Activated CD8-positive, alpha-beta memory T cell treated with anti-CD3 and anti-CD28 coated beads, Interleukin-2, amount 10 ng/mL, durations not matched to agents 7 days and 5 days (primary cell): ENCODE data around the gene LONP2. TPM values are rescaled to one million over a fixed set of nuclear protein-coding genes. Genes with fewer than 3 reads are reported as not detected.
"Not testable (repeated sequence)": the region's sequence is repeated elsewhere in the genome, so short reads cannot be mapped to it uniquely, and the experiment has no call there.

Experiments used
- ATAC-seq: fragments of 150-1000 bp; cut with Tn5 transposase; one replicate; pipeline ENCODE4 v1.10.0; 2021; ENCODE audit warnings: moderate library complexity
- CTCF ChIA-PET: fragments of 350-600 bp; sonication (Branson Sonifier 250); formaldehyde crosslinking; loops from one replicate; lab custom pipeline; 2021; ENCODE audit warnings: antibody characterized with exemption; lab: Charles Lee
- DNase-seq: peaks from one replicate; pipeline ENCODE4 v3.0.0-alpha.2; 2020
- H3K27ac Mint-ChIP-seq: one replicate; pipeline ENCODE4 v1.8.0; 2021; ENCODE audit warnings: mild to moderate bottlenecking, mixed read lengths
- H3K27me3 Mint-ChIP-seq: one replicate; pipeline ENCODE4 v1.8.0; 2021; ENCODE audit warnings: mixed read lengths
- H3K36me3 Mint-ChIP-seq: one replicate; pipeline ENCODE4 v1.8.0; 2021; ENCODE audit warnings: mild to moderate bottlenecking, mixed read lengths
- H3K4me1 Mint-ChIP-seq: one replicate; pipeline ENCODE4 v1.8.0; 2021; ENCODE audit warnings: mixed read lengths
- H3K4me3 Mint-ChIP-seq: one replicate; pipeline ENCODE4 v1.8.0; 2021; ENCODE audit warnings: mild to moderate bottlenecking, moderate library complexity, mixed read lengths
- H3K9me3 Mint-ChIP-seq: one replicate; pipeline ENCODE4 v1.8.0; 2022; ENCODE audit warnings: low read depth, mixed read lengths
- total RNA-seq, 2 experiments: library from RNA; stranded (reverse); gene quantifications; one replicate each; pipeline ENCODE4 v1.2.3, GENCODE V29; 2021

Gene LONP2
- total RNA-seq, 2 experiments from 2014 or later: 50.6 to 54.3 TPM

- Mint-ChIP-seq H3K4me3 (no peak overlapping the region), H3K27me3 (no peaks in the 10 kb centered on the region), H3K9me3 (no peaks in the 10 kb centered on the region), H3K27ac (no peak overlapping the region), H3K36me3 (peaks cover 38% of the 10 kb centered on the region), H3K4me1 (peaks cover 4% of the 10 kb centered on the region)
- no peak for ATAC-seq
- DNase-seq: no peak
- CTCF ChIA-PET: interaction anchor here (1.3 kb wide), 1 partner anchor 296 kb away, joined by 3 read pairs; no protein-coding TSS in a partner anchor
Measured at GRCh38 chr16:48334325-48334724, 90.2 kb downstream of the LONP2 start.

DNA sequence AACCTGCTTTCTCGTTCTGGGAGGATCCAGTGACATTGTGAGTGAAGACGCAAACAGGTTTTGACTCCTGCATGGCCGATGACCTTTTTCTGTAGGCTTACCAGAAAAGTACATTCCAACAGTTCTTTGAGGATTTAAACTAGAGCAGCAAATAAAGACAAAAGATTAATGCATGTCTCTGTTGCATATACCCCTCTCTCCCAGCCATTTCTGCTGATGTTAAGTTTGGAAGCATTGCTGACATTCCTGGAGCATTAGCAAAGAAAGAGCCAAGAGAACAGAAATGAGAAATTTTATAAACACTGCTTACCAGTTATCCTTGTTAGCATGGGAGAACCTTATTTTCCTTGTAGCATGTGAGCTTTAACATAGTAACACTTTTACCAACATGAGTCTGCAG, 91.9 kb downstream of the LONP2 start:
- Mint-ChIP-seq H3K4me1 (peaks cover 13% of the 10 kb centered on the region), H3K27me3 (no peaks in the 10 kb centered on the region), H3K36me3 (peaks cover 45% of the 10 kb centered on the region), H3K9me3 (no peaks in the 10 kb centered on the region), H3K27ac (no peak overlapping the region), H3K4me3 (no peak overlapping the region)
- CTCF ChIA-PET: no interaction called here
- ATAC-seq: no peak
- DNase-seq: no peak

GRCh38 chr16:48340054-48340453, 96.0 kb downstream of the LONP2 start:
- H3K27me3 Mint-ChIP-seq: no peaks in the 10 kb centered on the region
- H3K27ac Mint-ChIP-seq: peak overlapping the region; percentile 57
- CTCF ChIA-PET: interaction anchor here (0.6 to 2.0 kb wide), 2 partner anchors 14 to 291 kb away, joined by 3 to 8 read pairs; no protein-coding TSS in a partner anchor
- ATAC-seq: no peak
- peaks cover 13% of the 10 kb centered on the region for H3K4me1 Mint-ChIP-seq
- no peaks in the 10 kb centered on the region for H3K9me3 Mint-ChIP-seq
- H3K4me3 Mint-ChIP-seq: no peak overlapping the region
- no peak for DNase-seq
- H3K36me3 Mint-ChIP-seq: peaks cover 52% of the 10 kb centered on the region

GRCh38 chr16:48342591-48342990, 98.5 kb downstream of the LONP2 start:
- Mint-ChIP-seq H3K27ac (no peak overlapping the region), H3K9me3 (no peaks in the 10 kb centered on the region), H3K4me3 (no peak overlapping the region), H3K36me3 (peaks cover 36% of the 10 kb centered on the region), H3K27me3 (no peaks in the 10 kb centered on the region), H3K4me1 (peaks cover 13% of the 10 kb centered on the region)
- CTCF ChIA-PET: no interaction called here
- no peak for DNase-seq
- no peak for ATAC-seq

DNA sequence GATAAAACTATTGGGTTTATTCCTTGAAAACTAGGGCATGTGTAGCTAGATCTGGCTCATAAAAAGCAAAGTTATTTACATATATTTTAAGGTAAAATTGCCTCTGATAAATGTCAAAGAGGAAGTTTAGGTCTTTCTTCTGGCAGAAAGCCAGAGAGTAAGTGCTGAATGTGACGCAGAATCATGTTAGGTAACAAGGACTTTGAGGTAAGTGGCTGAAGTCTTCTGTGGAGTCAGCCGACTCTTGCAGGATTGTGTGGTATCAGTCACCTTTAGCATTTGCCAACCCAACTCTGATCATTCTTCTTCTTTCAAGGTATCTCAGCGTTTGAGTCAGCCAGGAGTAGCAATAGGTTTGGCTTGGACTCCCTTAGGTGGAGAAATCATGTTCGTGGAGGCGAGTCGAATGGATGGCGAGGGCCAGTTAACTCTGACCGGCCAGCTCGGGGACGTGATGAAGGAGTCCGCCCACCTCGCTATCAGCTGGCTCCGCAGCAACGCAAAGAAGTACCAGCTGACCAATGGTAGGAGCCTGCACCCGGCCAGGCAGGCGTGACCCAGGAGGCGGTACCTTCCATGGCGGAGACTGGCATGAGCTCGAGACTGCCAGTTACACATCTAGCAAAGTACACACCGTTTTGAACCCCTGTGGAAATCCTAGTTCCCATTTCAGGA, 103.2 kb downstream of the LONP2 start:
- H3K9me3 Mint-ChIP-seq: no peaks in the 10 kb centered on the region
- H3K4me1 Mint-ChIP-seq: no peaks in the 10 kb centered on the region
- no peak overlapping the region for H3K4me3 Mint-ChIP-seq
- no peaks in the 10 kb centered on the region for H3K27me3 Mint-ChIP-seq
- DNase-seq (no peak), ATAC-seq (no peak)
- peaks cover 28% of the 10 kb centered on the region for H3K36me3 Mint-ChIP-seq
- H3K27ac Mint-ChIP-seq: no peak overlapping the region
- CTCF ChIA-PET: interaction anchor here (1.0 to 2.7 kb wide), 2 partner anchors 276 to 284 kb away, joined by 4 to 10 read pairs; no protein-coding TSS in a partner anchor

DNA sequence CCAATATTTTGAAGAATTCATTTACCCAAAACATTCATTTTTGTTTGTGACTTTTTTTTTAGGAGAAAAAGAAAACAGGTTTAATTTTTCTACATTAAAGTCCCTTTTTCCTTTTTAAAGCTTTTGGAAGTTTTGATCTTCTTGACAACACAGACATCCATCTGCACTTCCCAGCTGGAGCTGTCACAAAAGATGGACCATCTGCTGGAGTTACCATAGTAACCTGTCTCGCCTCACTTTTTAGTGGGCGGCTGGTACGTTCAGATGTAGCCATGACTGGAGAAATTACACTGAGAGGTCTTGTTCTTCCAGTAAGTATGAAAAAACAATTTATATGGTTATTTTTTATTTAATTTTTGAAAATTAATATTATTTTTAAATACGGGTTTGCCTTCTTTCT, 103.9 kb downstream of the LONP2 start:
- Mint-ChIP-seq H3K4me1 (no peaks in the 10 kb centered on the region), H3K27ac (no peak overlapping the region), H3K4me3 (no peak overlapping the region), H3K9me3 (no peaks in the 10 kb centered on the region), H3K36me3 (peaks cover 28% of the 10 kb centered on the region), H3K27me3 (no peaks in the 10 kb centered on the region)
- CTCF ChIA-PET: interaction anchor here (2.7 kb wide), 1 partner anchor 283 kb away, joined by 10 read pairs; no protein-coding TSS in a partner anchor
- no peak for DNase-seq
- ATAC-seq: no peak

DNA sequence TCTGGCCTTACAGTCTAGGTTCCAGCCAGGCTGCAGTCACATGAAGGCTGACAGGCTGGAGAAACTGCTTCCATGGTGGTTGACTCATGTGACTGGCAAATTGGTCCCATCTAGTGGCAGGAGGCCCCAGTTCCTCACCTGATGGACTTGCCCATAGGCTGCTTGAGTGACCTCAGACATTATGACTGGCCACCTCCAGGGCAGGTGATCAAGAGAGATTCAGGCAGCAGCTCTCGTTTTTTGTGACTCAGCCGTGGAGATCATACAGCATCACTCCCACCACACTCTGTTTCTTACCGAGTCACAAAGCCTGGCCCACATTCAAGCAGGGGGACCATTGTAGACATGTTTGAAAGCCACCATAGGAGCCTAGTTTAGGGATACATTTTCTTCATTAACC, 106.6 kb downstream of the LONP2 start:
- Mint-ChIP-seq H3K4me3 (no peak overlapping the region), H3K27me3 (no peaks in the 10 kb centered on the region), H3K9me3 (no peaks in the 10 kb centered on the region), H3K27ac (peak overlapping the region; percentile 20), H3K4me1 (peaks cover 12% of the 10 kb centered on the region), H3K36me3 (peaks cover 33% of the 10 kb centered on the region)
- DNase-seq (no peak), ATAC-seq (no peak)
- CTCF ChIA-PET: interaction anchor here (0.6 to 1.6 kb wide), 3 partner anchors 11 to 272 kb away, joined by 3 to 7 read pairs (median 3); no protein-coding TSS in a partner anchor

DNA sequence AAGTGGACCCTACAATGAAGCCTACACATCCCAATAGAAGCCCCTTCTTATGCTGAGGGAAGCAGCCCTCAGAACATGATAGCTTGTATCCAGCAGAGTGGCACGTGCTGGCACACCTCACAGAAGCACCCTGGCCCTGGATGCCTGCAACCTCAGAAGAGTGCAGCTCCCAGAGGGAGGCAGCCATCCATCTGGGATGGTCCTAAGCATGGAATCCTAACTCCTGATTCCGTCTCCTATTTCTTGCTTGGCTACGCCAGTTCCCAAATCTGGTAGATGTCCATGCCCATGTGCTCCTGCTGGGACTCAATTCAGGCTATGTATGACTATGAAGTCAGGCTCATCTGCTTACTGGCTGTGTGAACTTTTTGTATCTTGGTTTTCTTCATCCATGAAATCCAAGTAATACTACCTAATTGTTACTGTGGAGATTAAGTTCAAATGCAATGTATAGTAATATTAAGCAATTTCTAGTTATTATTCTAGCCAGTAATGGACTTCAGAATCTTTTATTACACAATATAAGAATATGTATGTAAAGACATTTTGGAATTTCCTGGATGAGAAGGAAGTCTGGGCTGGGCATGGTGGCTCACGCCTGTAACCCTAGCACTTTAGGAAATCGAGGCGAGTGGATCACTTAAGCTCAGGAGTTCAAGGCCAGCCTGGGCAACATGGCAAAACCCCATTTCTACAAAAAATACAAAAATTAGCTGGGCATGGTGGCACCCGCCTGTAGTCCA, 108.7 kb downstream of the LONP2 start:
- no peak for DNase-seq
- Mint-ChIP-seq H3K27me3 (no peaks in the 10 kb centered on the region), H3K9me3 (no peaks in the 10 kb centered on the region), H3K36me3 (peaks cover 41% of the 10 kb centered on the region), H3K27ac (no peak overlapping the region), H3K4me1 (peaks cover 12% of the 10 kb centered on the region), H3K4me3 (no peak overlapping the region)
- no peak for ATAC-seq
- CTCF ChIA-PET: interaction anchor here (0.7 to 4.9 kb wide), 11 partner anchors 12 to 277 kb away, joined by 3 to 51 read pairs (median 5); no protein-coding TSS in a partner anchor

DNA sequence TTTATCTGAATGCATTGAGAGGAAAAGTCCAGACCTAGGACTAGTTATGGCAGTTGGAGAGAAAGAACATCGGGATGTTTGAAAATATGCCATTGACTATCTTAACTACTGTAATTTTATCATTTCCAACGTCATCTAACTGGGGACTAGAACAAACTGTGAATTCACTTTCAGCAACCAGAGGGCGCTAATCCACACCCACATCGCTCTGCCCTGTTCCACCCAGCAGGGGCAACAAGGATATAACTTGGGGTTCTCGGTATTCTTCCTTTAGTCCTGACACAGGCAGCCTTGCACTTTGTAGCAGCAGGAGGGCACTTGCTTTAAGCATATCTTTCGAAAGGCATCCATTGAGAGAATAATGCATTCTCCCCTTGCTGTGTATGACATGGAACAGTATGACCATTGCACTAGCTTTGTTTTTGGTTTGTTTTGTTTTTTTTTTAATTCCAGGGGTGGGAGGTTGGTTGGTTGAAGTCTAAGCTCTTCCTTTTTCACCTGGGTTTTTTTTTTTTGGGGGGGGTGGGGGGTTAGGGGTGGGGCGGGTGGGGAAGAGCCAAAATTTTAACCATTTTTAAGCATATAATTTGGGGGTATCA, 109.6 kb downstream of the LONP2 start:
- H3K27ac Mint-ChIP-seq: peak overlapping the region; percentile 36
- H3K36me3 Mint-ChIP-seq: peaks cover 44% of the 10 kb centered on the region
- peaks cover 12% of the 10 kb centered on the region for H3K4me1 Mint-ChIP-seq
- H3K9me3 Mint-ChIP-seq: no peaks in the 10 kb centered on the region
- CTCF ChIA-PET: interaction anchor here (0.6 to 4.9 kb wide), 15 partner anchors 12 to 276 kb away, joined by 3 to 51 read pairs (median 5); no protein-coding TSS in a partner anchor
- no peak overlapping the region for H3K4me3 Mint-ChIP-seq
- H3K27me3 Mint-ChIP-seq: no peaks in the 10 kb centered on the region
- ATAC-seq (peak; percentile 95), DNase-seq (peak; percentile 80)

GRCh38 chr16:48354385-48354784, 110.3 kb downstream of the LONP2 start:
- CTCF ChIA-PET: interaction anchor here (0.8 to 4.9 kb wide), 13 partner anchors 12 to 275 kb away, joined by 3 to 51 read pairs (median 5); no protein-coding TSS in a partner anchor
- DNase-seq, H3K27ac Mint-ChIP-seq, H3K27me3 Mint-ChIP-seq, H3K4me3 Mint-ChIP-seq, ATAC-seq, H3K9me3 Mint-ChIP-seq: not testable (repeated sequence)
- Mint-ChIP-seq H3K36me3 (peaks cover 42% of the 10 kb centered on the region), H3K4me1 (peaks cover 12% of the 10 kb centered on the region)

- Mint-ChIP-seq H3K9me3 (no peaks in the 10 kb centered on the region), H3K4me3 (no peak overlapping the region), H3K4me1 (peaks cover 12% of the 10 kb centered on the region), H3K27ac (no peak overlapping the region), H3K27me3 (no peaks in the 10 kb centered on the region), H3K36me3 (peaks cover 37% of the 10 kb centered on the region)
- DNase-seq (no peak), ATAC-seq (no peak)
- CTCF ChIA-PET: interaction anchor here (0.8 to 4.9 kb wide), 12 partner anchors 11 to 274 kb away, joined by 3 to 51 read pairs (median 6); no protein-coding TSS in a partner anchor
Measured at GRCh38 chr16:48354877-48355855, 111.1 kb downstream of the LONP2 start.

DNA sequence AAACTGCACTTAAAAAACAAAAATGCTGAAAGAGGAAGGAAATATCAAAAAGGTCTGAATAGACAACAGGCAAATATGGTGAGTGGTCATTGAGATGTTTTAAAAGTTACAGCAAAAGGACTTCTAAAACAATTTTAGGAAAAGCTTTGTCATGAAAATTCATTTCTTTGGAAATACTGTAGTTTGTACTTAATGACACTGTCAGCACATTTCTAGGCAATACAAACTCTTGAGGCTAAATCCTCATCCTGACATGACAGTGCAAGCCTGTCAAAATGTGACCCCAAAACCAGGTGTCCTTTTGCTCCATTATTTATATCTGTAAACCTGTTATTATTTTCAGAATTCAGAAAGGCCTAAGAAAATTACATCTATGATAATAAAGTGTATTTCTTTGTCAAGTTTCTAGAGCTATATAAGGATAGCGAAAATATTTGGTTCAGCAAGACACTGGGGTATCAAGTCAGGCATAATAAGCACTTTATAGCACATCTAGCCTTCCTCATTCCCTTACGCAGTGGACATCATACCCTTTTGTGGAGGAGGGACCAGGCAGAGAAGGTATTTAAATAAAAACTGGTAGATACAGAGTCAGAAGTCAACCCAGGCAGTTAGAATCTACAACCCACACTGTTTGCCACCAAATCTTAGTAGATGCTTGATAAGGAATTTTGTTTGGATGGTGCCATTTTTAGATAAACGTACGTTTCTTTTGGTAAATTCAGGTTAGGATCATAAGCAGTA, 112.7 kb downstream of the LONP2 start:
- Mint-ChIP-seq H3K27me3 (no peaks in the 10 kb centered on the region), H3K9me3 (no peaks in the 10 kb centered on the region), H3K36me3 (peaks cover 41% of the 10 kb centered on the region), H3K4me1 (peaks cover 12% of the 10 kb centered on the region), H3K4me3 (no peak overlapping the region), H3K27ac (no peak overlapping the region)
- DNase-seq (no peak), ATAC-seq (no peak)
- CTCF ChIA-PET: interaction anchor here (0.6 to 4.9 kb wide), 5 partner anchors 9 to 1399 kb away, joined by 3 to 51 read pairs (median 27); no protein-coding TSS in a partner anchor
